T-cell (primary cell): ENCODE measurements around the gene BMP4. TPM values are rescaled to one million over a fixed set of nuclear protein-coding genes. Genes with fewer than 3 reads are reported as not detected.

Experiments used
- ATAC-seq, 4 experiments: fragments of 200-7000 bp in 3 of 4; fragments of 150-1000 bp in 1 of 4; cut with Tn5 transposase; replicated peaks in 1 of 4; 1 replicate in 3 of 4; 2 replicates in 1 of 4; pipeline ENCODE4 v1.10.0; 2021; ENCODE audit warnings: moderate library complexity in 3 of 4, mild to moderate bottlenecking in 2 of 4, moderate number of reproducible peaks in 1 of 4
- CTCF ChIA-PET, 2 donors: fragments of 300-600 bp; sonication (Branson Sonifier 250); formaldehyde crosslinking; loops; one replicate each; lab custom pipeline; 2022; ENCODE audit warnings: antibody characterized with exemption in 2 of 2; lab: Charles Lee
- POLR2A ChIA-PET, 2 donors: fragments of 300-600 bp; sonication (Branson Sonifier 250); formaldehyde crosslinking; loops; one replicate each; lab custom pipeline; 2022; ENCODE audit warnings: antibody characterized with exemption in 2 of 2; lab: Charles Lee
- DNase-seq, 35 experiments: peaks; one replicate each; pipeline versions ENCODE4 v3.0.0 to v3.0.0-alpha.2; 2013 to 2023
- H3K27ac ChIP-seq: one replicate; pipeline ENCODE4 v1.5.1; 2013; ENCODE audit warnings: low read length
- H3K27me3 ChIP-seq, 2 experiments: replicated peaks in 1 of 2; 1 replicate in 1 of 2; 2 replicates in 1 of 2; pipeline versions ENCODE4 v1.6.1 to v1.7.0; 2013; ENCODE audit warnings: low read length in 1 of 2, mixed read lengths in 1 of 2; ENCODE audit not compliant: control insufficient read depth in 2 of 2, insufficient read depth in 2 of 2; ENCODE audit errors: extremely low read depth in 1 of 2
- H3K36me3 ChIP-seq, 2 donors: 1 replicate in 1 of 2; 2 replicates in 1 of 2; pipeline versions ENCODE4 v1.6.1 to v1.7.0; 2013; ENCODE audit warnings: low read length in 1 of 2; ENCODE audit not compliant: control insufficient read depth in 2 of 2, insufficient read depth in 1 of 2; ENCODE audit errors: extremely low read depth in 1 of 2
- H3K4me1 ChIP-seq, 2 experiments: 1 replicate in 1 of 2; 2 replicates in 1 of 2; pipeline versions ENCODE4 v1.6.1 to v1.7.0; 2013; ENCODE audit warnings: low read length in 2 of 2, mixed read lengths in 1 of 2; ENCODE audit not compliant: insufficient read depth in 2 of 2, control insufficient read depth in 1 of 2; ENCODE audit errors: extremely low read depth in 1 of 2
- H3K4me3 ChIP-seq, 2 donors: 1 replicate in 1 of 2; 2 replicates in 1 of 2; pipeline versions ENCODE4 v1.5.1 to v1.7.0; 2013; ENCODE audit warnings: mild to moderate bottlenecking in 2 of 2, low read length in 1 of 2, moderate library complexity in 1 of 2; ENCODE audit not compliant: control insufficient read depth in 1 of 2; ENCODE audit errors: extremely low read depth in 1 of 2
- H3K9me3 ChIP-seq: 2 replicates; pipeline ENCODE4 v1.7.0; 2013
- H3K27ac Mint-ChIP-seq, 2 donors: one replicate each; pipeline ENCODE4 v1.8.0; 2020 to 2021; ENCODE audit warnings: mild to moderate bottlenecking in 2 of 2, mixed read lengths in 2 of 2
- H3K27me3 Mint-ChIP-seq, 2 donors: one replicate each; pipeline ENCODE4 v1.8.0; 2021 to 2022; ENCODE audit warnings: mixed read lengths in 2 of 2
- H3K36me3 Mint-ChIP-seq: one replicate; pipeline ENCODE4 v1.8.0; 2021; ENCODE audit warnings: mixed read lengths
- H3K4me1 Mint-ChIP-seq, 3 donors: one replicate each; pipeline ENCODE4 v1.8.0; 2020 to 2022; ENCODE audit warnings: mixed read lengths in 3 of 3, mild to moderate bottlenecking in 1 of 3
- H3K4me3 Mint-ChIP-seq, 3 donors: one replicate each; pipeline ENCODE4 v1.8.0; 2020 to 2022; ENCODE audit warnings: mild to moderate bottlenecking in 3 of 3, mixed read lengths in 3 of 3, moderate library complexity in 3 of 3
- H3K9me3 Mint-ChIP-seq, 3 donors: one replicate each; pipeline ENCODE4 v1.8.0; 2020 to 2022; ENCODE audit warnings: mixed read lengths in 3 of 3
- WGBS: methylation state at CpG from one replicate; pipeline ENCODE4 v1.1.5; 2013; ENCODE audit warnings: missing lambda C conversion rate; ENCODE audit not compliant: insufficient coverage; 5-methylcytosine and 5-hydroxymethylcytosine counted together
- total RNA-seq, 35 experiments: library from RNA in 6 of 35; stranded (reverse) in 6 of 35; fragments of 120-200 nt in 1 of 35; gene quantifications; one replicate each; pipeline versions ENCODE4 v1.2.1 to v1.2.4 and lab custom pipeline; 2013 to 2026

The BMP4 gene
- total RNA-seq, 5 donors from 2014 or later (not counting 1 experiment from before 2014, with no cell fraction given), result 0.21 to 1.1 (median 0.61) TPM; not detected in 1

- H3K4me3 Mint-ChIP-seq, result no peak overlapping the region
- H3K27me3 ChIP-seq, result peaks cover 0 to 2% of the 10 kb centered on the region in 2 experiments
- H3K36me3 ChIP-seq, result no peaks in the 10 kb centered on the region
- WGBS, result no CpG with 5 or more reads among the region's 1 CpG
- H3K27me3 Mint-ChIP-seq, result peaks cover 0 to 7% of the 10 kb centered on the region in 2 donors
- ATAC-seq (no peak), DNase-seq (no peak)
- H3K27ac ChIP-seq, result no peak overlapping the region
- ChIA-PET POLR2A (no interaction called here), CTCF (no interaction called here)
- no peaks in the 10 kb centered on the region for H3K4me1 ChIP-seq
- no peaks in the 10 kb centered on the region for H3K4me1 Mint-ChIP-seq
- no peaks in the 10 kb centered on the region for H3K36me3 Mint-ChIP-seq
- H3K27ac Mint-ChIP-seq, result no peak overlapping the region
- H3K9me3 Mint-ChIP-seq, result peaks cover 0 to 10% (median 4%) of the 10 kb centered on the region in 3 donors
- H3K9me3 ChIP-seq, result no peaks in the 10 kb centered on the region
- no peak overlapping the region for H3K4me3 ChIP-seq
These were observed 44.6 kb downstream of the BMP4 start for GRCh38 chr14:53912021-53912420.

GRCh38 chr14:53908416-53908815, 48.2 kb downstream of the BMP4 start:
- ChIA-PET CTCF (no interaction called here), POLR2A (no interaction called here)
- no peak overlapping the region for H3K27ac Mint-ChIP-seq
- H3K4me3 Mint-ChIP-seq, result no peak overlapping the region
- no peaks in the 10 kb centered on the region for H3K36me3 Mint-ChIP-seq
- H3K27ac ChIP-seq, result no peak overlapping the region
- no peak for DNase-seq
- H3K9me3 Mint-ChIP-seq, result peaks cover 3 to 21% (median 11%) of the 10 kb centered on the region in 3 donors
- WGBS, result no CpG with 5 or more reads among the region's 2 CpGs
- peaks cover 0 to 2% of the 10 kb centered on the region in 2 experiments for H3K27me3 ChIP-seq
- no peak for ATAC-seq
- H3K4me1 ChIP-seq, result no peaks in the 10 kb centered on the region
- H3K4me1 Mint-ChIP-seq, result no peaks in the 10 kb centered on the region
- H3K27me3 Mint-ChIP-seq, result no peaks in the 10 kb centered on the region
- H3K36me3 ChIP-seq, result no peaks in the 10 kb centered on the region
- H3K4me3 ChIP-seq, result no peak overlapping the region
- no peaks in the 10 kb centered on the region for H3K9me3 ChIP-seq

GRCh38 chr14:53902307-53902706, 54.3 kb downstream of the BMP4 start:
- Mint-ChIP-seq H3K36me3 (no peaks in the 10 kb centered on the region), H3K4me3 (no peak overlapping the region), H3K27me3 (peaks cover 0 to 12% of the 10 kb centered on the region in 2 donors), H3K9me3 (peaks cover 10 to 17% (median 12%) of the 10 kb centered on the region in 3 donors), H3K4me1 (no peaks in the 10 kb centered on the region), H3K27ac (no peak overlapping the region)
- Histone ChIP-seq H3K36me3 (no peaks in the 10 kb centered on the region), H3K4me3 (no peak overlapping the region), H3K9me3 (no peaks in the 10 kb centered on the region), H3K27ac (no peak overlapping the region), H3K4me1 (no peaks in the 10 kb centered on the region), H3K27me3 (no peaks in the 10 kb centered on the region)
- ChIA-PET POLR2A (no interaction called here), CTCF (no interaction called here)
- WGBS, result no CpG with 5 or more reads among the region's 1 CpG
- ATAC-seq (no peak), DNase-seq (no peak)

- ChIA-PET POLR2A (no interaction called here), CTCF (no interaction called here)
- Mint-ChIP-seq H3K27ac (no peak overlapping the region), H3K4me1 (no peaks in the 10 kb centered on the region), H3K27me3 (peaks cover 3 to 16% of the 10 kb centered on the region in 2 donors), H3K4me3 (no peak overlapping the region), H3K9me3 (peaks cover 6 to 16% (median 9%) of the 10 kb centered on the region in 3 donors), H3K36me3 (no peaks in the 10 kb centered on the region)
- Histone ChIP-seq H3K27me3 (no peaks in the 10 kb centered on the region), H3K9me3 (no peaks in the 10 kb centered on the region), H3K4me3 (no peak overlapping the region), H3K36me3 (no peaks in the 10 kb centered on the region), H3K4me1 (no peaks in the 10 kb centered on the region), H3K27ac (no peak overlapping the region)
- WGBS, result 14% methylated on average over 1 of the region's 4 CpGs
- DNase-seq, result no peak
- no peak for ATAC-seq
These were observed 56.1 kb downstream of the BMP4 start for GRCh38 chr14:53900499-53900898.
